Keratinocyte (primary cell): ENCODE measurements around the gene CNTNAP2. TPM values are rescaled to one million over a fixed set of nuclear protein-coding genes. Genes with fewer than 3 reads are reported as not detected.

Experiments used
- DNase-seq: peaks from one replicate; pipeline ENCODE4 v3.0.0-alpha.2; 2011; ENCODE audit warnings: low read depth, missing footprints, low spot score
- FAIRE-seq: peaks from 2 replicates; lab custom pipeline; 2011; peaks lifted over from hg19 to GRCh38; lab: Jason Lieb, UNC
- H2AFZ ChIP-seq: 2 replicates; pipeline ENCODE4 v1.6.0; 2012; ENCODE audit warnings: low read length, control low read depth, inconsistent platforms; ENCODE audit not compliant: control insufficient read depth
- H3K27ac ChIP-seq: 2 replicates; pipeline ENCODE4 v1.5.1; 2011; ENCODE audit warnings: low read length; ENCODE audit not compliant: control insufficient read depth, insufficient read depth
- H3K27me3 ChIP-seq: 3 replicates; pipeline ENCODE4 v1.6.0; 2011; ENCODE audit warnings: low read length; ENCODE audit not compliant: control insufficient read depth, insufficient read depth; ENCODE audit errors: extremely low read depth
- H3K36me3 ChIP-seq, 2 experiments: 2 replicates in 1 of 2; 3 replicates in 1 of 2; pipeline ENCODE4 v1.5.1; 2011; ENCODE audit warnings: low read length in 2 of 2, mild to moderate bottlenecking in 1 of 2; ENCODE audit not compliant: control insufficient read depth in 2 of 2, insufficient read depth in 2 of 2; ENCODE audit errors: extremely low read depth in 1 of 2
- H3K4me1 ChIP-seq: 3 replicates; pipeline ENCODE4 v1.5.1; 2011; ENCODE audit warnings: low read length; ENCODE audit not compliant: control insufficient read depth, insufficient read depth; ENCODE audit errors: extremely low read depth
- H3K4me2 ChIP-seq: 3 replicates; pipeline ENCODE4 v1.6.0; 2011; ENCODE audit warnings: low read depth, low read length; ENCODE audit not compliant: control insufficient read depth, insufficient read depth; ENCODE audit errors: extremely low read depth
- H3K4me3 ChIP-seq, 3 experiments: fragments of 200-600 bp in 1 of 3; sonication (generic) in 1 of 3; 2 replicates in 2 of 3; 3 replicates in 1 of 3; pipeline ENCODE4 v1.5.1; 2011 to 2016; ENCODE audit warnings: low read length in 3 of 3, mild to moderate bottlenecking in 3 of 3, control low read depth in 2 of 3, inconsistent platforms in 1 of 3, low read depth in 1 of 3, mixed read lengths in 1 of 3, mixed run types in 1 of 3, moderate library complexity in 1 of 3; ENCODE audit not compliant: control insufficient read depth in 2 of 3, insufficient read depth in 2 of 3; ENCODE audit errors: extremely low read depth in 1 of 3
- H3K79me2 ChIP-seq: 2 replicates; pipeline ENCODE4 v1.6.0; 2012; ENCODE audit warnings: low read length; ENCODE audit not compliant: control insufficient read depth, insufficient read depth
- H3K9ac ChIP-seq: 3 replicates; pipeline ENCODE4 v1.6.0; 2011; ENCODE audit warnings: low read length; ENCODE audit not compliant: control insufficient read depth, insufficient read depth; ENCODE audit errors: extremely low read depth
- H3K9me1 ChIP-seq: 3 replicates; pipeline ENCODE4 v1.6.0; 2011; ENCODE audit warnings: low read length; ENCODE audit not compliant: control insufficient read depth, insufficient read depth; ENCODE audit errors: extremely low read depth
- H3K9me3 ChIP-seq: 2 replicates; pipeline ENCODE4 v1.5.1; 2012; ENCODE audit warnings: low read depth, low read length; ENCODE audit not compliant: control insufficient read depth
- H4K20me1 ChIP-seq: 3 replicates; pipeline ENCODE4 v1.6.0; 2011; ENCODE audit warnings: low read length; ENCODE audit not compliant: control insufficient read depth, insufficient read depth; ENCODE audit errors: extremely low read depth
- CTCF ChIP-seq, 3 experiments: IDR thresholded peaks in 1 of 3; conservative IDR thresholded peaks in 1 of 3; optimal IDR thresholded peaks in 1 of 3; 2 replicates in 2 of 3; 3 replicates in 1 of 3; pipeline versions ENCODE3 to v1.5.1; 2011; ENCODE audit warnings: low read length in 3 of 3, mild to moderate bottlenecking in 3 of 3, moderate library complexity in 2 of 3, control low read depth in 1 of 3, inconsistent platforms in 1 of 3; ENCODE audit not compliant: insufficient read depth in 2 of 3; ENCODE audit errors: extremely low read depth in 1 of 3
- EZH2 ChIP-seq: IDR thresholded peaks from one replicate; pipeline ENCODE4 v1.6.1; 2012; ENCODE audit warnings: inconsistent platforms, mild to moderate bottlenecking, low read length, moderate library complexity
- dilution Hi-C: fragments of 300-500 bp; cut with MboI; formaldehyde crosslinking; loops from one replicate; pipeline ENCODE4 v1.7.0; 2020; ENCODE audit warnings: low sequenced_read_pairs; ENCODE audit not compliant: extremely low pct_ligation_motif_present
- polyA plus RNA-seq, 5 experiments: library from polyadenylated mRNA; depleted of rRNA in 3 of 5; stranded (reverse) in 3 of 5; stranded (forward) in 1 of 5; unstranded in 1 of 5; fragments of >200 nt; gene quantifications; 1 replicate in 1 of 5; 2 replicates in 3 of 5; 3 replicates in 1 of 5; pipeline versions ENCODE4 v1.2.1 to v1.2.3, GENCODE V29; 2011 to 2012; ENCODE audit warnings: missing spikeins in 2 of 5, low read depth in 1 of 5, low replicate concordance in 1 of 5

The CNTNAP2 gene
- polyA plus RNA-seq, 1 donor (not counting 4 experiments of a cell fraction or from before 2014, with no cell fraction given): 1.4 TPM

- dilution Hi-C loops: no loop called here
- no peak for DNase-seq
- H4K20me1 ChIP-seq: no peaks in the 10 kb centered on the region
- H3K4me3 ChIP-seq: no peak overlapping the region
- no peak overlapping the region for H3K27ac ChIP-seq
- H3K9me3 ChIP-seq: no peaks in the 10 kb centered on the region
- H3K4me1 ChIP-seq: no peaks in the 10 kb centered on the region
- H3K9ac ChIP-seq: no peak overlapping the region
- H3K27me3 ChIP-seq: no peaks in the 10 kb centered on the region
- H3K36me3 ChIP-seq: no peaks in the 10 kb centered on the region
- no peak for TF ChIP-seq CTCF (optimal IDR thresholded peaks at IDR 0.05 in 1 of 3, IDR thresholded peaks at IDR 0.05 in 1 of 3, conservative IDR thresholded peaks at IDR 0.05 in 1 of 3; ENCODE audit: extremely low read depth in 1 of 3, insufficient read depth in 2 of 3, low read length in 3 of 3)
- TF ChIP-seq EZH2: no peak
- FAIRE-seq: no peak
- no peak overlapping the region for H2AFZ ChIP-seq
- no peak overlapping the region for H3K4me2 ChIP-seq
- H3K9me1 ChIP-seq: no peaks in the 10 kb centered on the region
- H3K79me2 ChIP-seq: no peaks in the 10 kb centered on the region
Observed at GRCh38 chr7:147429961-147430360, 1313.4 kb downstream of the CNTNAP2 start.

- H2AFZ ChIP-seq: no peak overlapping the region
- no peaks in the 10 kb centered on the region for H3K27me3 ChIP-seq
- TF ChIP-seq EZH2: no peak
- TF ChIP-seq CTCF (optimal IDR thresholded peaks at IDR 0.05 in 1 of 3, IDR thresholded peaks at IDR 0.05 in 1 of 3, conservative IDR thresholded peaks at IDR 0.05 in 1 of 3; ENCODE audit: extremely low read depth in 1 of 3, insufficient read depth in 2 of 3, low read length in 3 of 3): no peak
- no peak overlapping the region for H3K9ac ChIP-seq
- DNase-seq (no peak), FAIRE-seq (no peak)
- H3K4me1 ChIP-seq: no peaks in the 10 kb centered on the region
- no peak overlapping the region for H3K27ac ChIP-seq
- no peaks in the 10 kb centered on the region for H3K9me3 ChIP-seq
- H3K4me2 ChIP-seq: no peak overlapping the region
- no peaks in the 10 kb centered on the region for H4K20me1 ChIP-seq
- dilution Hi-C loops: no loop called here
- H3K36me3 ChIP-seq: no peaks in the 10 kb centered on the region
- H3K4me3 ChIP-seq: no peak overlapping the region
- H3K9me1 ChIP-seq: no peaks in the 10 kb centered on the region
- no peaks in the 10 kb centered on the region for H3K79me2 ChIP-seq
Observed at GRCh38 chr7:147432079-147432478, 1315.5 kb downstream of the CNTNAP2 start.
